ENCODE results near the gene PPP2CA.

DNA sequence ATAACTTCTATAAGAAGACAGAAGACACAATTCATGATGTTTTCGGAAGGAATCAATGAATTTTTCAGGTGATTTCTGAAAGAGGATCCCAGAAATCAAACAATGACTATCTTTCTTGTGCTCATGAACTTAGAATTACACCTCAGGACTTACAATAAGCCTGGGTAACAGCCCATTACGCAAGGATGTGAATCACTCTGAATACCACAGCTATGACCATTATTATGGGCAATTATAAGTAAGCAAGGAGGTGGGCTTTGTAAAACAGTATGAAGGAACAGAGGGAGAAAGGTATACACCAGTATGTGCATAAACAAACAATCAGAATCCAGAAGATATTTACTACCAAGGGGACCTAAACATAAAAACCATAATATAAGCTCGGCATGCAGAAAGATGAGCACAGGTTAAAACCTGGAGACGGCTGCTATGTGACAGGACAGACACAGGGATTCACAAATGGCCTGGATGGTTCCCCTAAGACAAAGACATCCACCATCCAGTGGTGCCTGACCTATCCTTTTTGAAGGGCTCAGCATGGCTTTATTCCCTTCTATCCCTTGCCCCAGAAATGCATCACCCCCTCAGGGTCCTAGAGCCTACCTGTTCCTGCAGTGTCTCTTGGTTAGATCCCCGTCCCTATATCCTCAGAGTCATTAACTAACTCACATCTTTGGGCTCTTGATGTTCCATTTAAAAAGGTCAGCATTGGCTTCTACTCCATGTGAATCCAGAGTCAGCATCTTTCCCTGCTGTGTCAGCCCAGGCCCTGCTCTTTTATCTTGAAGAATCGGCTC, 21.8 kb upstream of the PPP2CA start:
- TF ChIP-seq ETV6 (CRISPR knock-in tag; IDR thresholded peaks at IDR 0.05) (no peak), CTCF (IDR thresholded peaks at IDR 0.05) (no peak), SOX15 (CRISPR knock-in tag; IDR thresholded peaks at IDR 0.05) (no peak), JUN (CRISPR knock-in tag; IDR thresholded peaks at IDR 0.05) (no peak), SP1 (CRISPR knock-in tag; conservative IDR thresholded peaks at IDR 0.05) (no peak), ZNF121 (CRISPR knock-in tag; IDR thresholded peaks at IDR 0.05) (no peak), TEAD1 (CRISPR knock-in tag; IDR thresholded peaks at IDR 0.05) (no peak), CBFB (CRISPR knock-in tag; IDR thresholded peaks at IDR 0.05; ENCODE audit: low read depth) (no peak)
- TF ChIP-seq, protein P1, sequence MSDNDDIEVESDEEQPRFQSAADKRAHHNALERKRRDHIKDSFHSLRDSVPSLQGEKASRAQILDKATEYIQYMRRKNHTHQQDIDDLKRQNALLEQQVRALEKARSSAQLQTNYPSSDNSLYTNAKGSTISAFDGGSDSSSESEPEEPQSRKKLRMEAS (CRISPR knock-in tag; IDR thresholded peaks at IDR 0.05): peak; percentile 25; the same call in 1 of the 2 replicates
- TF ChIP-seq, protein P2, sequence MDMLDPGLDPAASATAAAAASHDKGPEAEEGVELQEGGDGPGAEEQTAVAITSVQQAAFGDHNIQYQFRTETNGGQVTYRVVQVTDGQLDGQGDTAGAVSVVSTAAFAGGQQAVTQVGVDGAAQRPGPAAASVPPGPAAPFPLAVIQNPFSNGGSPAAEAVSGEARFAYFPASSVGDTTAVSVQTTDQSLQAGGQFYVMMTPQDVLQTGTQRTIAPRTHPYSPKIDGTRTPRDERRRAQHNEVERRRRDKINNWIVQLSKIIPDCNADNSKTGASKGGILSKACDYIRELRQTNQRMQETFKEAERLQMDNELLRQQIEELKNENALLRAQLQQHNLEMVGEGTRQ (CRISPR knock-in tag; IDR thresholded peaks at IDR 0.05): no peak
- TF ChIP-seq, protein P3, sequence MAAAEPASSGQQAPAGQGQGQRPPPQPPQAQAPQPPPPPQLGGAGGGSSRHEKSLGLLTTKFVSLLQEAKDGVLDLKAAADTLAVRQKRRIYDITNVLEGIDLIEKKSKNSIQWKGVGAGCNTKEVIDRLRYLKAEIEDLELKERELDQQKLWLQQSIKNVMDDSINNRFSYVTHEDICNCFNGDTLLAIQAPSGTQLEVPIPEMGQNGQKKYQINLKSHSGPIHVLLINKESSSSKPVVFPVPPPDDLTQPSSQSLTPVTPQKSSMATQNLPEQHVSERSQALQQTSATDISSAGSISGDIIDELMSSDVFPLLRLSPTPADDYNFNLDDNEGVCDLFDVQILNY (CRISPR knock-in tag; IDR thresholded peaks at IDR 0.05): no peak

All from WTC11 (cell line).